Stimulated activated CD4-positive, alpha-beta T cell treated with anti-CD3 and anti-CD28 coated beads, Interleukin-4, amount 100 ng/mL, for 24 hours (primary cell): ENCODE measurements around the gene NLK.
"Not testable (repeated sequence)": the region's sequence is repeated elsewhere in the genome, so short reads cannot be mapped to it uniquely, and the experiment has no call there.

ENCODE experiments used
- DNase-seq: peaks from one replicate; pipeline ENCODE4 v3.0.0-alpha.2; 2020

NLK gene

GRCh38 chr17:28119046-28119445 is 76.6 kb downstream of the NLK start:
- no peak for DNase-seq

- no peak for DNase-seq
Observed at GRCh38 chr17:28119560-28119959, 77.1 kb downstream of the NLK start.

- DNase-seq: no peak
Observed at GRCh38 chr17:28120766-28121165, 78.3 kb downstream of the NLK start.

- DNase-seq: no peak
Observed at GRCh38 chr17:28124962-28125361, 82.5 kb downstream of the NLK start.

- DNase-seq: no peak
Observed at GRCh38 chr17:28125526-28126378, 83.3 kb downstream of the NLK start.

- DNase-seq: no peak
Observed at GRCh38 chr17:28127196-28127595, 84.7 kb downstream of the NLK start.

- DNase-seq: no peak
Observed at GRCh38 chr17:28128779-28129178, 86.3 kb downstream of the NLK start.

GRCh38 chr17:28130472-28130871 is 88.0 kb downstream of the NLK start:
- DNase-seq: no peak

GRCh38 chr17:28131599-28131998 is 89.1 kb downstream of the NLK start:
- no peak for DNase-seq

- no peak for DNase-seq
Observed at GRCh38 chr17:28133562-28133970, 91.1 kb downstream of the NLK start.

GRCh38 chr17:28136923-28137322 is 94.4 kb downstream of the NLK start:
- DNase-seq: no peak

- no peak for DNase-seq
Observed at GRCh38 chr17:28139822-28140221, 97.3 kb downstream of the NLK start.

GRCh38 chr17:28141313-28141712 is 98.8 kb downstream of the NLK start:
- no peak for DNase-seq

GRCh38 chr17:28141773-28142172 is 99.3 kb downstream of the NLK start:
- no peak for DNase-seq

- no peak for DNase-seq
Observed at GRCh38 chr17:28142305-28142704, 99.8 kb downstream of the NLK start.

GRCh38 chr17:28144019-28144418 is 101.5 kb downstream of the NLK start:
- no peak for DNase-seq

GRCh38 chr17:28145348-28145747 is 102.9 kb downstream of the NLK start:
- no peak for DNase-seq

GRCh38 chr17:28147017-28147416 is 104.5 kb downstream of the NLK start:
- no peak for DNase-seq

- DNase-seq: no peak
Observed at GRCh38 chr17:28151001-28151400, 108.5 kb downstream of the NLK start.

- DNase-seq: no peak
Observed at GRCh38 chr17:28154214-28154613, 111.7 kb downstream of the NLK start.

GRCh38 chr17:28155405-28155804 is 112.9 kb downstream of the NLK start:
- not testable (repeated sequence) for DNase-seq

- DNase-seq: no peak
Observed at GRCh38 chr17:28159004-28159403, 116.5 kb downstream of the NLK start.

GRCh38 chr17:28159924-28160323 is 117.4 kb downstream of the NLK start:
- no peak for DNase-seq

GRCh38 chr17:28160610-28161009 is 118.1 kb downstream of the NLK start:
- DNase-seq: no peak

GRCh38 chr17:28161311-28161710 is 118.8 kb downstream of the NLK start:
- no peak for DNase-seq
